Smooth muscle cell (in vitro differentiated cells): ENCODE data around the gene RGS6. TPM values are rescaled to one million over a fixed set of nuclear protein-coding genes. Genes with fewer than 3 reads are reported as not detected.

Experiments
- DNase-seq: peaks from one replicate; lab custom pipeline; 2025; ENCODE audit not compliant: unreplicated experiment; lab: John Stamatoyannopoulos, UW
- H2AFZ ChIP-seq: fragments of 200-600 bp; sonication (generic); 2 replicates; pipeline ENCODE4 v1.6.0; 2016; ENCODE audit warnings: antibody characterized with exemption, low read depth, mild to moderate bottlenecking
- H3F3A ChIP-seq: fragments of 200-600 bp; sonication (generic); 2 replicates; pipeline ENCODE4 v1.6.0; 2017; ENCODE audit warnings: antibody characterized with exemption, low read depth
- H3K27ac ChIP-seq: fragments of 200-600 bp; sonication (generic); 2 replicates; pipeline ENCODE4 v1.5.1; 2016; ENCODE audit warnings: low read depth, mild to moderate bottlenecking
- H3K27me3 ChIP-seq: fragments of 200-600 bp; sonication (generic); 2 replicates; pipeline ENCODE4 v1.6.1; 2016; ENCODE audit warnings: low read depth, mild to moderate bottlenecking
- H3K36me3 ChIP-seq: fragments of 200-600 bp; sonication (generic); 2 replicates; pipeline ENCODE4 v1.5.1; 2016; ENCODE audit warnings: low read depth
- H3K4me1 ChIP-seq: fragments of 200-600 bp; sonication (generic); 2 replicates; pipeline ENCODE4 v1.5.1; 2016; ENCODE audit warnings: low read depth
- H3K4me2 ChIP-seq: fragments of 200-600 bp; sonication (generic); 2 replicates; pipeline ENCODE4 v1.6.0; 2016; ENCODE audit warnings: mild to moderate bottlenecking
- H3K4me3 ChIP-seq: fragments of 200-600 bp; sonication (generic); 2 replicates; pipeline ENCODE4 v1.5.1; 2016; ENCODE audit warnings: mild to moderate bottlenecking
- H3K79me2 ChIP-seq: fragments of 200-600 bp; sonication (generic); 2 replicates; pipeline ENCODE4 v1.6.0; 2016; ENCODE audit warnings: low read depth, mild to moderate bottlenecking
- H3K9ac ChIP-seq: fragments of 200-600 bp; sonication (generic); 2 replicates; pipeline ENCODE4 v1.6.0; 2016; ENCODE audit warnings: low read depth
- H3K9me3 ChIP-seq: fragments of 200-600 bp; sonication (generic); replicated peaks from 2 replicates; pipeline ENCODE4 v1.5.1; 2016; ENCODE audit warnings: low read depth
- H4K20me1 ChIP-seq: fragments of 200-600 bp; sonication (generic); 2 replicates; pipeline ENCODE4 v1.6.0; 2016; ENCODE audit warnings: low read depth
- CTCF ChIP-seq: fragments of 200-600 bp; sonication (generic); IDR thresholded peaks from 2 replicates; pipeline ENCODE4 v1.5.1; 2017; ENCODE audit warnings: borderline replicate concordance, mild to moderate bottlenecking, antibody characterized with exemption; ENCODE audit not compliant: insufficient read depth, poor library complexity, severe bottlenecking
- WGBS: methylation state at CpG from one replicate; pipeline ENCODE4 v1.1.7; 2016; ENCODE audit warnings: low lambda C conversion rate; 5-methylcytosine and 5-hydroxymethylcytosine counted together
- polyA plus RNA-seq: library from polyadenylated mRNA; unstranded; fragments of >200 nt; fragmentation: Nextera tagmentation; extraction: Ambion mirVana; gene quantifications from 2 replicates; pipeline ENCODE4 v1.2.1, GENCODE V29; 2016
- total RNA-seq: library from RNA; depleted of rRNA; stranded (reverse); fragments of >200 nt; gene quantifications from 2 replicates; pipeline ENCODE4 v1.2.3, GENCODE V29; 2014

The RGS6 gene
- total and polyA plus RNA-seq, 2 experiments from 2014 or later = 0.40 TPM; not detected in 1

- H2AFZ ChIP-seq = no peak overlapping the region
- H3F3A ChIP-seq = no peaks in the 10 kb centered on the region
- H3K27ac ChIP-seq = peak overlapping the region; percentile 6
- H3K4me2 ChIP-seq = no peak overlapping the region
- H3K9ac ChIP-seq = no peak overlapping the region
- no peaks in the 10 kb centered on the region for H3K27me3 ChIP-seq
- no peak for DNase-seq
- WGBS = 70% methylated on average over 2 of the region's 2 CpGs
- no peaks in the 10 kb centered on the region for H3K9me3 ChIP-seq
- H3K4me1 ChIP-seq = peaks cover 9% of the 10 kb centered on the region
- H3K4me3 ChIP-seq = no peak overlapping the region
- no peaks in the 10 kb centered on the region for H3K79me2 ChIP-seq
- no peaks in the 10 kb centered on the region for H3K36me3 ChIP-seq
- TF ChIP-seq CTCF = no peak
- no peaks in the 10 kb centered on the region for H4K20me1 ChIP-seq
These were observed 322.1 kb downstream of the RGS6 start for GRCh38 chr14:72254202-72254936.

GRCh38 chr14:72254937-72255472, 322.8 kb downstream of the RGS6 start:
- no peaks in the 10 kb centered on the region for H3F3A ChIP-seq
- 67% methylated on average over 4 of the region's 4 CpGs for WGBS
- DNase-seq = no peak
- H3K36me3 ChIP-seq = no peaks in the 10 kb centered on the region
- no peak overlapping the region for H3K4me2 ChIP-seq
- peak overlapping the region; percentile 78 for H3K27ac ChIP-seq
- H3K27me3 ChIP-seq = no peaks in the 10 kb centered on the region
- no peak overlapping the region for H2AFZ ChIP-seq
- H3K79me2 ChIP-seq = no peaks in the 10 kb centered on the region
- H3K4me3 ChIP-seq = no peak overlapping the region
- peaks cover 9% of the 10 kb centered on the region for H3K4me1 ChIP-seq
- no peaks in the 10 kb centered on the region for H3K9me3 ChIP-seq
- H3K9ac ChIP-seq = no peak overlapping the region
- TF ChIP-seq CTCF = no peak
- H4K20me1 ChIP-seq = no peaks in the 10 kb centered on the region

GRCh38 chr14:72256055-72256454, 323.8 kb downstream of the RGS6 start:
- no peaks in the 10 kb centered on the region for H4K20me1 ChIP-seq
- peaks cover 9% of the 10 kb centered on the region for H3K4me1 ChIP-seq
- H3K27me3 ChIP-seq = no peaks in the 10 kb centered on the region
- H3K4me2 ChIP-seq = no peak overlapping the region
- no peak overlapping the region for H2AFZ ChIP-seq
- peak overlapping the region; percentile 78 for H3K27ac ChIP-seq
- H3K79me2 ChIP-seq = no peaks in the 10 kb centered on the region
- peak overlapping the region; percentile 29 for H3K9ac ChIP-seq
- TF ChIP-seq CTCF = no peak
- no peak for DNase-seq
- no peak overlapping the region for H3K4me3 ChIP-seq
- 79% methylated on average over 1 of the region's 1 CpG for WGBS
- H3F3A ChIP-seq = no peaks in the 10 kb centered on the region
- H3K9me3 ChIP-seq = no peaks in the 10 kb centered on the region
- H3K36me3 ChIP-seq = no peaks in the 10 kb centered on the region

- H2AFZ ChIP-seq = no peak overlapping the region
- H3K4me3 ChIP-seq = no peak overlapping the region
- no peaks in the 10 kb centered on the region for H3K36me3 ChIP-seq
- no peaks in the 10 kb centered on the region for H3K79me2 ChIP-seq
- TF ChIP-seq CTCF = no peak
- no peaks in the 10 kb centered on the region for H3K4me1 ChIP-seq
- no peak overlapping the region for H3K27ac ChIP-seq
- 81% methylated on average over 4 of the region's 4 CpGs for WGBS
- H4K20me1 ChIP-seq = no peaks in the 10 kb centered on the region
- no peaks in the 10 kb centered on the region for H3F3A ChIP-seq
- H3K27me3 ChIP-seq = no peaks in the 10 kb centered on the region
- no peak overlapping the region for H3K9ac ChIP-seq
- no peaks in the 10 kb centered on the region for H3K9me3 ChIP-seq
- DNase-seq = no peak
- H3K4me2 ChIP-seq = no peak overlapping the region
These were observed 328.8 kb downstream of the RGS6 start for GRCh38 chr14:72261068-72261467.
